NCI-H2081 treated with DMSO at 0.1 percent for 48 hours (cell line): ENCODE data around the gene S100A7.
"Not testable (repeated sequence)": the region's sequence is repeated elsewhere in the genome, so short reads cannot be mapped to it uniquely, and the experiment has no call there.

ENCODE experiments used
- DNase-seq: peaks from one replicate; lab custom pipeline; 2025; lab: John Stamatoyannopoulos, UW

S100A7 gene

DNA sequence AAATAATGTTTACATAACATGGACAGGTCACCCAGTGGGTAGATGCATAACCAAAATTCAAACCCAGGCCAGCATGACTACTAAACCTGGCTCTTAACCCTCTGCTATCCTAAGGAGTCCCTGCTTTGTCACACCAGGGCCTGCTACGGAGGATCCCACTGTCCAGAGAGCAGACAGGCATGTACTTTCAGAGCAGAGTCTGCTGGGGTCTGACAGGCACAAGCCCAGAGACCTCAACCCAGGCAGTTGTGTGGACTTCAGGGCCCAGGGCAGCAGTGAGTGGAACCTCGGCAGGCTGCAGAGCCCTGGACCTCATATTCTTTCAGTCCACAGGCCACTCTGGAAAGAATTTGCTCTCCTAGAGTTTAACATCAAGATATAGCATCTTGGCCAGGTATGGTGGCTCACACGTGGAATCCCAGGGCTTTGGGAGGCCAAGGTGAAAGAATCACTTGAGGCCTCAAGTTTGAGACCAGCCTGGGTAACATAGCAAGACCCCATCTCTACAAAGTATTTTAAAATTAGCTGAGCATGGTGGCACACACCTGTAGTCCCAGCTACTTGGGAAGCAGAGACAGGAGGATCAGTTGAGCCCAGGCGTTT lies 16.1 kb upstream of the S100A7 start:
- no peak for DNase-seq

DNA sequence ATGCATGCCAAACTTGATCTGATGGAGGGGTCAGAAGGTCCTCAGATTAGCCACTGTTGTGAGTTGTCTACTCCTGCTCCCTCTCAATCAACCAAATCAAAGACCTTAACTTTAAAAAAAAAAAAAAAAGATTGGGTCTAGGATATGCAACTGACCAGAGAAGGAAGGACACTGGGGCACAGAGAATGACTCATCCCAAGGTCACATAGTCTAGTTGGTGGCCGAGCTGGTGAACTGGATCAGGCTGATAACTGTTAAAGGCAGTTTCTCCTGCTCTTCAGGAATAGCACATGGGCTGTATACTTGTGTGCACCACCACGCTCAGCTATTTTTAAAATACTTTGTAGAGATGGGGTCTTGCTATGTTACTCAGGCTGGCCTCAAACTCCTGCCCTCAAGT lies 14.8 kb upstream of the S100A7 start:
- DNase-seq, result no peak

DNA sequence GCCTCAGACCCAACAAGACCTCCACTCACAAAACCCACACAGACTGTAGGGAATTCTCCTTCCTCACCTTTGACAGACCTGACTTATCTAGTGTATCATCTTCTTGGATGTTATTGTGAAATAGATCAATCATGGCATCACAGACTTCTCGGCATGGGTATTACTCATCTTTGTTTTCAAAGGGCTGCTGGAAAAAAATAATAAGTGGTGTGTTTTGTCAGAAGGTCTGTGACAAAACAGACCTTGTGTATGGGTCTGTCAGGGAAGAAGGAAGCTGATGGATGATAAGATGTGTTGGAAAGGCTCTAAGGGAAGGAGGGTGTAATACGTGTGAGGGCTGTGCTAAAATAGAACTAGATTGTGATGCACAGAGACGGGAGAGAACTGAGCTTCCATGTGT lies 13.9 kb upstream of the S100A7 start:
- no peak for DNase-seq

DNA sequence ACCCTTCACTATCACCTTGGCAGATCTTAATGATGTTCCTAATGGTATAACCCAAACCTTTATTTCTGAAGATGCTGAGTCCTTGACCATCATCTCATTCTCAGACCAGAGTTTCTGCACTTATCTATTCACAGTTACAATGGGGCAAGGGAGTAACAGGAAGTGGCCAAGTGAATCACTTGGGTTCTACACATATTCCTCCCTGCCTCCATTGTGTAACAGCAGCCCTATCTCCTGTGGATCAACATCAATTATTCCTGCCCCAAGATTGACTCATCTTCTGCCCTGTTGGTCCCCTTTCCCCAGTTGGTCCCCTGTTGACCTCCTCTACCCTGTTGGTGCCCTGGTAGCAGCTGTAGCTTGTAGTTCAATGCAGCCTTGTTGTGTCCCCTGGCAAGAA lies 10.3 kb upstream of the S100A7 start:
- DNase-seq, result no peak

DNA sequence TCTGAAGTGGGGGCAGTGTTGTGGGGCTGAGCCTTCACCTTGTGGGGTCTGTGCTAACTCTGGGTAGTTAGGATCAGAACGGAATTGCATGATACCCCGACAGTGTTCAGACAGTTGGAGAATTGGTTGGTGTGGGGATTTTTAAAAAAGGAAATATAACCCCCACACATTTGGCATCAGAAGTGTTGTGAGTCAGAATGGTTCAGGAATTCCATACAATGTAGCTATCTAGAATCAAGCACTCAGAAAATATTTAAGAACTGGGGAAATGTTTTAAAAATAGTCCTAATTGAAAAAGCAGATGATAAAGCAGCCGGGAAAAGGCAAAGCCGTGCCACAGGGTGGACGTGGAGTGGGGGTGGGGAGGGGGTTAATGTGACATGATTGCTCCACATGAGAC lies 6.5 kb upstream of the S100A7 start:
- DNase-seq, result no peak

DNA sequence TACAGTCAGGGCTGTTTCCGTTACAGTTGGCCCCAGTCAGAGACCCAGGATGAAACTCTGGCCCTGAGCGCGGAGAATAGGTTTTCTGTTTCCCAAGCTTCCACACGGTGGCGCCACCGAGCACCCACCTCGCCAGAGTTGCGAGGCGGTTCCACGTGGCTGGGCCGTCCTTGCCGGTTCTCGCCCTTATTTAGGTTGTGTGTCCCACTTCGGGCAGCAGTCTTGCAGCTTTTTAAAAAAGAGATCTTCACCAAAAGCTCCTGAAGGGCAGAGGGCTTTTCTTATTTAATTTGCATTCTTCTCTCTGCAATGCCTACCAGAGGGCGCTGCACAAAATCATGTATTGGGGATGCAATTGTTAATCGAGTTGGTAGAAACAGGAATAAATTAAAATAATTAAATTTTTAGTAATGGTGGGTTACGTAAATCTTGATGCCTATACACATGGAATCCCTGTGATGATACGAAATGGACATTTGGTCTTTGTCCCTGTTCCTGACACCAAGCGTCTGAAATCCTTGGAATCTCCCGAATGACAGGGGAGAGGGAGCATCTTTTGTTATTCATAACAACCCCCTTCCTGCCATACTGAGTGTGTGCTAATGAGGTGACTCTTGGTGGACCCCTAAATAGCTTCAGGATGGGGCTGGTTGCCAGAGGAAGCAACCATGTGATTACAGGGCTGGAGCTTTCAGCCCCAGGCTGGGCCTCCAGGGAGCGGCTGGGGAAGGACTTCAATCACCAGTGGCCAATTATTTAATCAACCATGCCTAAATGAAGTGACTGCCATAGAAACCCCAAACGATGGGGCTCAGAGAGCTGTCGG lies 5.6 kb upstream of the S100A7 start:
- no peak for DNase-seq

DNA sequence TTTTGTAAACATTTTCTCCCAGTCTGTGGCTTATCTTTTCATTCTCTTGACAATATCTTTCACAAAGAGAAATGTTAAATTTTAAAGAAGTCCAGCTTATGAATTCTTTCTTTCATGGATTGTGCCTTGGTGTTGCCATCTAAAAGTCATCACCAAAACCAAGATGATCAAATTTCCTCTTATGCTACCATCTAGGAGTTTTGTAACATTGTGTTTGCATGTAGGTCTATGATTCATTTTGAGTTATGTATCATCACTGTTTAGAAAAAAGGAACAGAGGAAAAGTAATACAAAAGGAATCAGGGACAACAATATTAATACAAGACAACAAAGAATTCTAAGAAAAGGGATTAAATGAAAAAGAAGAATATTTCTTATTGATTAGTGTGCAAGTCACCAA lies 2.3 kb upstream of the S100A7 start:
- not testable (repeated sequence) for DNase-seq

DNA sequence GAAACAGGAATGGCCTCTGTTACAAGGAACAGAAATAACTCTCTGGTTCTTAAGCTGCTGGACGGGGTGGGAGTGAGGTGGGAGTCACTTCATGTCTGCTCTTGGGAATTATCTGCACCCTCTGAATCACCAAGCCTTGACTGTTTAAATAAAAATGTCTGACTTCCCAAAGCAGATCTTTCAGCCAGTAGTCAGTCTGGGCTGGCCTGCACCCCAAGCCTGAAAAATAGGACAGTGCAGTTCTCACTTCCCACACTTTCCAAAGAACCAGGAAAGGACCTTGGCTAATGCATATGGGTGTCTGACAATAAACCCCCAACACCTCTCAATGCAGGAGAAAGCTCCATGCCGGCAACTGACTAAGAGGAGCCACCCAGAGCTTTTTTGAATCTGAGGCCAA lies 796 bp downstream of the S100A7 start:
- no peak for DNase-seq

DNA sequence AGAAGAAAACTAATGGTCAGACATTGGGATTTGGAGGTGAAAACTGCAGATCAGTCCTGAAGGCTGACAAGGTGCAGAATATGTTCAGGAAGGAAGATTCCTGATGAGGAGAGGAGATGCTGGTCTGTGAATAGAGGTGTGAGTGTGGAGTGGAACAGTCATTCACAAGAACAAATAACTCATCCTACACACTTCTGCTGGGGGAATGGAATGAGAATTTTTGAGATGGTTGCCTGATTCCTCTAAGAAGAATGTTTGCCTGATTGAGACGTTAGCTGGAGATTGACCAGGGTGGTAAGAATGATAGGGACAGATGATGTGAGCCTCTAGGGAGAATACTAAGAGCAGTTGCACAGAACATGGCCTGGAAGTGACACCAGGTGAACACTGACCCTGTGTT lies 4.1 kb downstream of the S100A7 start:
- DNase-seq, result no peak

DNA sequence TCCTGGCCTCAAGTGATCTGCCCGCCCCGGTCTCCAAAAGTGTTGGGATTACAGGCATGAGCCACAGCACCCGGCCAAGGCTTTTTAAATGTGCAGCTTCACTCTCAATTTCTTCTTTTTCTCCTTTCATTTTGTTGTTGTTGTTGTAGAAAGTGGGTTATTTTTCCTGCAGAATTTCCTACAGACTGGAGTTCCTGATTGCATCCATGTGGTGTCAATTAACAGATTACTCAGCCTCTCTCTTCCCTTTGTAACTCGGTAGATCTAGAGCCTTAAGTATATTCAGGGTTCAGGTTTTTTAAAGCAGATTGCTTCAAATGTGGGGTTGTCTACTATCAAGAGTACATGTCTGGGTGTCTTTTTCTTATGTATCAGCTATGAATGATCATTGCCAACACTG lies 11.6 kb downstream of the S100A7 start:
- not testable (repeated sequence) for DNase-seq

DNA sequence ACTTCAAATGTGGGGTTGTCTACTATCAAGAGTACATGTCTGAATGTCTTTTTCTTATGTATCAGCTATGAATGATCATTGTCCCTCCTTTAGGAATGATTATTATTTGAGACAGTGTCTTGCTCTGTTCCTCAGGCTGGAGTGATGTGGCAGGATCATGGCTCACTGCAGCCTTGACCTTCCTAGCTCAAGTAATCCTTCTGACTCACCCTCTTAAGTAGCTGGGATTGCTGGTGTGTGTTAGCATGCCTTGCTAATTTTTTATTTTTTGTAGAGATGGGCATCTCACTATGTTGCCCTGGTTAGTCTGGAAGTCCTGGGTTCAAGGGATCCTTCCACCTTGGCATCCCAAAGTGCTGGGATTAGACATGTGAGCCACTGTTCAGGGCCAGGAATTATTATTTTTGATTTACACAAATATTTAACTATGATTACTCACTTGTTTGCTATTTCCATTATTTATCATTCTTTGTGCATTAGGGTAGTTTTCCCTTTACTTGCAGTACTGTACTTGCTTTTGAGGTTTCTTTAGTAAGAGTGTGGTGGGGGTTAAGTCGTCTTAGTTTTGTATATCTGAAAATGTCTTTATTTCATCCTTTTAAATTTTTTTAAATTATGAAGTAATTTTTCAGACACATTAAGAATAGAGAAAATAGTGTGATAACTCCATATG lies 12.8 kb downstream of the S100A7 start:
- no peak for DNase-seq

DNA sequence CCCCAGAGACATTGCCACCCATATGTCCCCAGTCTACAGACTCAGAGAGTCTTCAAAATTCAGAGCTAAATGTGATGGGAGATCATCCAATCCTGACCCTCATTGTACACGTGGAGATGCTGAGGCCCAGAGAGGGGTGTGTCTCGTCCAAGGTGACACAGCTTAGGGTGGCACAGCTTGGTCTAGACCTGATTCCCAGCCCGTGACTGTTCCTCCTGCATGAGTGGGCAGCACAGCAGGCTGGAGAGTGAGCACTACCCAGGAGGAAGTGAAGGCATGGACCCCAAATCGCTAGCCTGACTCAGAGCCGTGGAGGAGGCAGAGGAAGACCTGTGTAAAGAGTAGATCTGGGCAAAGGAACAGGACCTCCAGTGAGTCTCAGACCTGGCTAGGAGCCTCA lies 16.4 kb downstream of the S100A7 start:
- no peak for DNase-seq

DNA sequence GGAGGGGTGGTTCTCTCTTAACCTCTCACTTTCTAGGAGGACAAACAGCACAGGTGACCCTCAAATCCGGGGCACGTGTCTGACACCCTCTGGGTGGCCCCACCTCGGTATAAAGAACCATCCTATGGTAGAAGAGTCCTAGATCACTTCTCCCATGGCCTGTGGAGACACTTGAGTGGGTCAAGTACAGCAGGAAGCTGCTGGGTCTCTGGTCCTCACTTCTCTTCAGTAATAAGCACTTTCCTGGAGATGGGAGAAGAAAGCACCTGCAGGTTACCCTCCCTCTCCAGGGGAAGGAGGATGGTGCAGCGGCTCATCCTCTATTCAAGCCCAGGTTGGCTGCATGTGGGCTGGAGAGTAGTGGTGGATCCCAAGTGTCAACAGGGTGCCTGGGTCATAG lies 17.0 kb downstream of the S100A7 start:
- no peak for DNase-seq

DNA sequence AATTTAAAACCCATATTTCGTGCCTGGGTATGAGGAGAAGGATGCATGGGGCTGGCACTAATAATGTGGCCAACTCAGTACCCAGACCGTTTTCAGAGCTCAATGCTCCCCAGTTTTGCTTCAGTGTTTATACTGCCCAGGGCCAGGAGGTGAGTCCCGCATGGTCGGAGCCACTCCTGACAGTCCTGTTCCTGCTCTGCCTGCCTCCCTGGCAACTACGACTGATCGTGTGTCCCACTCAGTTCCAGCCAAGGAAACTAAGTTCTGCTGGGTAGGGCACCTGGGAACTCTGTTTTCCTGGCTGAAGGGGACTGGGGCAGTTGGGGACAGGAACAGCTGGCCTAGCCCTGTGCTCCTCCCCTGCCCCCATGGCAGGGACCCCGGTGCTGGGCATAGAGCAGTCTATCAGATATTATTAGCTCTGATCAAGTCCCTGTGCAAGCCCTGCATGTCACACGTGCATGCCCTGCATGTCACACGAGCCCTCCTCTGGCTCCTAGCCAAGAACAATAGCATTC lies 19.2 kb downstream of the S100A7 start:
- DNase-seq, result no peak

DNA sequence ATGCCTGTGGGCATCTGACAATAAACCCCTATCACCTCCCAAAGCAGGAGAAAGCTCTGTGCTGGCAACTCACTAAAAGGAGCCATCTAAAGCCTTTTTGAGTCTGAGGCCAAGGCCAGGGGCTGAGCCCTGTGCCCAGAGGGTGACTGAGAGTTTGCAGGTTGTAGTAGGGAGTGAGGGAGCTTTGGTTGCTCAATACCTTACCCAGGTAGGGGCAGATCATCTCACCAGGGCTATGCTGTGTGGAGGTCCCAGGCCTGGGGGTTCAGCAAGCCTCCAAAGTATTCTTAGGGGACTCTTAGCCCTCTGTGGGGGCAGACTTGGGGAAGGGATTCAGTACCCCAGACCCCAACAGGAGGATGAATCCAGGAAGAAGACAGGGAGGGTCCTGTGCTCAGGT lies 21.2 kb downstream of the S100A7 start:
- DNase-seq, result no peak

DNA sequence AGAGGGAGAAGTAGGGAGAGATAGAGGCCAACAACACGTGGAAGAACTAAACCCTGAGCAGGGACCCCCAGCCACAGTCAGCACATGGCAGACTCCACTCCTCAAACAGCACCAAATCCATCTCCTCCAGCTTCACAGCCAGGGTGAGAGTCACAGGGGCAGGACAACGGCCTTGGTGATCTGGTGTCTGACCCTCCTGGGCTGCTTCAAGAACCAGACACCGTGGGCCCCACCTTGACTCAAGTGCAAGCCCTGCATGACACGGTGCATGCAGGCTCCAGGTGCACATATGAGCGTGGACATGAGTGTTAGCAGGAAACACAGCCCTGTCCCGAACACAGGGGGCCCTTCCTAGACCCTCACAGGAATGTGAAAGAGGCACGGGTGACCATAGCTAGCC lies 21.9 kb downstream of the S100A7 start:
- DNase-seq, result no peak

DNA sequence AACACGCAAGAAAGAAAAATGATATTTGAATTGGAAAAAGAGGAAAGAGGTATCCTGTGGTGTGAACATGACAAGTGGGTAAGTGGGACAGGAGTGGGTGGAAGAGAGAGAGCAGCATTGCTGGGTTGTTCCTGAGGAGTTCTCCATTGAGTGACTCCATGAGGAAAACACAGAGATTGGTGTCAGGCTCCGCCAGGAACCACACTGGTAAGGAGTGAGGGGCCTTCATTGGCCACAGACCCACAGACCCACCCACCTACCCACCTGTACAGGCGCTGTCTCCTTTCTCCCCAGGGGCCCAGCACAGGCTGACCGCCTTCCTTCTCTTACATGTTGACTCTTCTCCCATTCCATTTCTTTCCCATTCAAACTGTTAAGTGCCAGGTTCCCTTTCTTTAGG lies 23.2 kb downstream of the S100A7 start:
- no peak for DNase-seq

DNA sequence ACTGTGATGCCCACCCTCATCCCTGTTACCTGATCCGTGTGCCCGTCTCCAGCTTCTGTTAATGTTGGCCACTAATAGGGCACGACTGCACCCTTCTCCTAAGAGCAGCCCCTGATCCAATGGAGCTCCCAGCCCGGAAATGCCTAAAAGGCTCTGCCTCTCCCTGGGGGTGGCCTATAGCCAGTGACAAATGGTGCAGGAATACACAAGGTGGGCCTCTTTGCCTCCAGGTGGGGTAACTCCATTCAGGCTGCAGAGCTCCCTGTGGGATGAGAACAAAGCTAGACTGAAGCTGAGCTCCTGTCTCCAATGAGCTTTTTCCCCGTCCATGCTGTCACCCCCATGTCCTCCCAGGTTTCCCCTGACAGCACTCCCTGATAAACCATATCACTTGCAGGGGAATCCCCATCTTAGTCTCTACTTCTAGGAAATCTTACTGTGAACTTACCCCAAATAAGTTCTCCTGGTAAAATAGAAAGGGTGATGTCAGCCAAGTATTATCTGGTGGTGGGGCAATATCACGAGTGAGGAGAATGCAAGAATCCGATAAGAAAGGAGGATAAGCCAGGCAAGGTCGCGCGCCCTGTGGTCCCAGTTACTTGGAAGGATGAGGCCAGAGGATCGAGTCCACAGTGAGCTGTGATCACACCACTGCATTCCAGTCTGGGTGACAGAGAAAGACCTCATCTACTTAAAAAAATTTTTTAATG lies 25.6 kb downstream of the S100A7 start:
- DNase-seq, result no peak

DNA sequence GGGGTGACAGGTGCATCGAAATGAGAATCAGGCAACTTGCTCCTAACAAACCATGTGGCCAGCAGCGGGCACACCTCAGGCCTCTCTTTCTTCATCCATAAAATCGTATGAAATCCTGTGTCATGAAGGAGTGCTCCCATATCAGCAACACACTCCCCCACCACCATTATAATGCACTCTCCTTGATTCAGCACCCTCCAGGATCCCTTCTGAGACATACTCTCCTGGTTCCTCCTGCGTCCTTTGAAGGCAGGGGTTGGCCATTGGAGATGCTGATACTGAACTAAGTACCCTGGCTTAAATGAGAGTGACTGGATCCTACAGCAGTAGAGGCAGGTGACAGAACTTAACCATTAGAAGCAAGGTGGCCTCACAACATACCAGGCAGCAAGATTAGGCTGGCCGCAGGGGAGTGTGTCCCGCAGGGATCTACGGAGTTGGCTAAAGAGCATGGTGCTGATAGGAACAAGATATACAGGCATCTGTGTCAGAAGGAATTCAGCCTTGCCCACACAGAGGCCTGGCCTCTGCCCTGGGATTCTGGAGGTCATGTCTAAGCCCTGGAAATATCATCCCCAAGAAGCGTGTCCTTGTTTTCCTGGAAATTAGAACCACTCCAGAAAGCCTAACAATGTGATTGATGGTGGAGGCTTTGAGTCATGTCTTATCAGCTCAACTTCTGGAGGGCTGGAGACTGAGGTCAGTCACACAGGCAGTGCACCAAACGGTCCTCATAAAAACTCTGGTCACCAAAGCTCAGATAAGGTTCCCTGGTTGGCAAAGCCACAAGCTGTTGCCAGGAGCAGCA lies 27.4 kb downstream of the S100A7 start:
- DNase-seq, result no peak

DNA sequence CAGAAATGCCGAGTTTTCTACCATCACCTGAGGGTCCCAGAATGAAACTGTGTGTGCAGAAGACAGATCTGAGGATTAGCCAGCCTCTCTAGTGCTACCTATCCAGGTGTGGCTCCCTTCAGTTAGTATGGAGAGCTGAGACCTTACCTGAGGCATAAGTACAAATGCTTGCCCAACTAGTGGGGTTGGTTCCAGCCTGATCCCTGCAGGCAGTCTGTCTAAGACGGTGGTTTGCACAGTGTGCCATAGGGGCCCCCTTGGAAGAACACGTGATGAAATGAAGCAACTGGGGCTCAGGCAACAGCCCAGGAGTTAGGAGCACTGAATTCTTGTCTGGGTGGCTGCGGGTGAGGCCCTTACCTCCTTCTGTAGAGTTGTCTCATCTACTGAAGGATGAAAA lies 28.5 kb downstream of the S100A7 start:
- DNase-seq, result no peak

DNA sequence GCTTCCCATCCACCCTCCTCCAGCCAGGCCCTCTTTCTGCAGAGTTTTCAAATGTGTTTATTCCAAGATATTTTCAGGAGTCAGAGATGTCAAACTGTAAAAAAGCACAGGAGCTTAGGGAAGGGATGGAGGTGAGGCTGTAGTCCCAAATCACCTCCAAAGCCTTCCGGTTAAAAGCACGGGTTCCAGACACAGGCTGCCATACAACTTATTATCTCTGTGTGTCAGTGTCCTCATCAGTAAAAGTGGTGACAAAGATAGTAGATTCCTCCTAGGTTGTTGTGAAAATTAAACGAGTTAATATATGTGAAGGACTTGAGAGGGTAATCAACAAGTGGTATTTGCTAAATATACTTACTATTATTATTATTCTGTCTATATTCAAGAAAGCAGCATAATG lies 29.0 kb downstream of the S100A7 start:
- DNase-seq, result no peak

DNA sequence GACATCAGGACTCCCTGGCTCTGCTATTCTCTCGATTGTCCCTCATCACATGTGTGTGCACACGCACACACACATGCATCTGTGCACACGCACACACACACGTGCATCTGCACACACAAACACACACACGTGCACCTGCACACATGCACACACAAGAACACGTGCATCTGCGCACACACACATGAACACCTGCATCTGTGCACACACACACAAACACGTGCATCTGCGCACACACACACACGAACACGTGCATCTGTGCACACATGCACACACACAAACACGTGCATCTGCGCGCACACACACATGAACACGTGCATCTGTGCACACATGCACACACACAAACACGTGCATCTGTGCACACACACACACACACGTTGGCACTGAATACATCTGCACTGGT lies 29.4 kb downstream of the S100A7 start:
- no peak for DNase-seq
